ENCODE data around the gene SFPQ.
"Not testable (repeated sequence)": the region's sequence is repeated elsewhere in the genome, so short reads cannot be mapped to it uniquely, and the experiment has no call there.

SFPQ gene

GRCh38 chr1:35186239-35186638 is 6.7 kb downstream of the SFPQ start:
- DNase-seq: no peak

DNA sequence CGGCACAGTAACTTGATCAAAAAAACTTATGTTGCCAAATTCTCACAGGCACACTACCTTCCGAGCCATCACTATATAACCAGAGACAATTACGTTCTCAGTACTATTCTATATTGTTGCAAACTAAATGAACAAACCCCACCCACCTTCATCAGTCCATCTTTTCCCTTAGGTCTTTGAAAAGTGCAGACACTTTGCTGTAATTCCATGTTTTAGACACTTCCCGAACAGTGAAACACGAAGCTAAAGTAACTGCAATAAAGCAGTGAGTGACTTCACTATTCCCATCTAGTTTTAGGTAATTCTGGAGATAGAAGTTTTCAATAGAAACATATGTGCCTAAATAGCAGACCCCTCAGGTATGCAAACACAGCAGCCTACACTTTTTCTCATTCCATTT is 7.7 kb downstream of the SFPQ start:
- DNase-seq: no peak

- no peak for DNase-seq
These were observed 8.3 kb downstream of the SFPQ start for GRCh38 chr1:35184495-35185199.

DNA sequence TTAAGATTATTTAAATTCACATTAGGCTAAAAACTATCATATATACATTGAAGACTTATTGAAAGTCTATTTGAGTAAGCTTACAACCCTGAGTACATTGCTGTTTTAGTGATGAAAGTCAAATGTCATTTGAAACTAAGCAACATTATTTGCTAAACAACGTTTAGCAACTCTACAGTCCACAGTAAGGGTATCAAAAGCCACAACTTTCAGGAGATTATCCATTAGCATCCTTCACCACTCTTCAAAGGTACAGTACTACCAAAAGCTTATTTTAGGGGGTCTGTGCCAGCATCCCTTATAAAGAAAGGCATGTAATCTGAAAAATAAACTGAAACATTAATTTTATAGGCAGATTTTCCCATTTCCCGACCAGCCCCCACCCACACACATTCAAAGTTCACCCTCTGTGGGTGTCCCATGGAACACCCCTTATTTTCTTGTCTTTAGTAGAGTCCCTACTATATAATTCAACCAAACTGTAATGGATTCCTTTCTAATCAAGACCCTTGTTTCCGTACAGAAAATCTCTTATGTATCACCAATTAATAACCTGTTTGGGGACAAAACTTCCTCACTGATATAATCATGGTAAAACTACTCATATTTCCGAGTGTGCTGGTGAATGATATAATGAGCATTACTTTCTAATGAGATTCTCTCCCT is 11.0 kb downstream of the SFPQ start:
- DNase-seq: no peak

DNA sequence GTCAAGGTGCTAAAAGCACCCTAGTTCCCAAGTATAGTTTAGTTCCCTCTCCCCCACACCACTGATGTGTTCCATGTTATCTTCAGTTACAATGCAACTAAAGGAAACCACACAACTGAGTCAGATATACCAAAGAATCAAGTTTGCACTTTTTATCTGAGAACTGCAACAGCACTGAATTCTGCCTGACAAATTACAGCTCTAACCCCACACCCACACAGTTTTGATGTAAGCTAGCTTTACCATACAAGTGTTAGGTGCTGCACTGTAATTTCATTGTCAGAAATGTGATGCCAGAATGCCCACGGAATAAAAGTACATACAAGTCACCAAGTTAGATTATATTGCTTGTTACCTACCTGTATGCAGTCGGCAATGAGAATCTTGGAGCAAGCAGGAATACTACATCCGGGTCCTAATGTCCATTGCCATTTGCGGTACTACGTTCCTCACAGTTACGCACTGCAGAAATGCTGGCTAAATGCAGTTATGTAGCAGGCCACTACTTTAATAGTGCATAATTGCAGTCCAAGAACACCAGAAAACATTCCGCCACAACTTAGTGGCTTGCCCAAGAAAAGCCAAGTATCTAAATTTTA is 12.1 kb downstream of the SFPQ start:
- no peak for DNase-seq

- no peak for DNase-seq
These were observed 13.0 kb downstream of the SFPQ start for GRCh38 chr1:35179908-35180307.

DNA sequence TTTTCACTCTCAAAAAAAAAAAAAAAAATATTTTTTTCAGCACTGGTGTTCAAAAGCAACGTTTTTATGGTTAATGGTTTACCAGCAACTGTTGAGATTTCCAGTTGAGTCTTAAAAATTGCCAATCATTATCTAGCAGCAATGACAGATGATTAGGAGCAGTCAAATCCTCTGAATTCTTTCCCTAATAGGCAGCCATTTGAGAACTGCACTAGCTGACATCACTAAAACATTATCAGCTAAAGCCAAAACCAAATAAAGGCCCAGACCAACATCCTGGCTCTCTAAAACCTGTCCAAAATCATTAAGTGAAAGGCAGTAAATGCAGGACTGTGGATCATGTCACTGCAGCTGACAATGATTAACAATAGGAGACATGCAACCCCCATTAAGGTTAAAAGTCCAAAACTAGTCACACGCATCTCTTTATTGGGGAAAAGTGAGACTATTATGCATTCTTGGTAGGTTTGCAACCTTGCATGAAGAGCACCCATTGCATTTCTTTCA is 14.0 kb downstream of the SFPQ start:
- no peak for DNase-seq

DNA sequence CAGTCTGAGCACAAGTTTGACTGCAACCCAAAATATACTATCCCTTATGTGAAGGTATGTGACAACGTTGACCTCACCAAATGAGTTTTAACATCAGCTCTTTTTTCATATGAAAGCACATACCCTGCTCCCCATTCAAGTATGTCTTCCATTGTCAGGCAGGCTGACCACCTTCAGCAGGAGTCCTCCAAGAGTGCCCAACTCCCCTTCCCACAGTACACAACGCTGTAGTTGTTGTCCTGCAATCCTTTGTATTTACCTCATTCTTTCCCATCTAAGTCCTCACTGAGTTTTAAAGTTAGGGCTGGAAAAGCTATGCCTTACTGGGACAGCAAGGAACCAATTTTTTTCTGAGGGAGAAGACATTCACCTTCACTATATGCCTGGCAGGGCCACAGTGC is 14.7 kb downstream of the SFPQ start:
- DNase-seq: no peak

GRCh38 chr1:35177237-35177786 is 15.6 kb downstream of the SFPQ start:
- no peak for DNase-seq

- no peak for DNase-seq
These were observed 17.3 kb downstream of the SFPQ start for GRCh38 chr1:35175602-35176001.

DNA sequence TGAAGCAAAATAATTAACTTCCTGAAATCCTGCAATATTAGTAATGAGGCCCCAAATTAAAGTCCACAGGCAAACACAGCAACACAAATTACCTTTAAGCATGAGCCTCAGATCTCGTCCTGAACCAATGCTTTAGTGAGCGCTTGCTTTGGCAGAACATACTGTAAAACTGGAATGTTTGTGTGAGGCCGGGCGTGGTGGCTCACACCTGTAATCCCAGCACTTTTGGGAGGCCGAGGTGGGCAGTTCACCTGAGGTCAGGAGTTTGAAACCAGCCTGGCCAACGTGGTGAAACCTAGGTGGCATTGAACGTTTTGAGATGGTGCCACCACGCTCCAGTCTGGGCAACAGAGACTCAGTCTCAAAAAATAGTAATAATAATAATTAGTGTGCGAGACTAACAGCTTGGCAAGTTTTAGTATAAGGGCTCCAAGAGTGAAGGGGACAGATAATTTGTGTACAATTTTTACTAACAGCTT is 17.8 kb downstream of the SFPQ start:
- no peak for DNase-seq

GRCh38 chr1:35173909-35174540 is 18.9 kb downstream of the SFPQ start:
- DNase-seq: no peak

DNA sequence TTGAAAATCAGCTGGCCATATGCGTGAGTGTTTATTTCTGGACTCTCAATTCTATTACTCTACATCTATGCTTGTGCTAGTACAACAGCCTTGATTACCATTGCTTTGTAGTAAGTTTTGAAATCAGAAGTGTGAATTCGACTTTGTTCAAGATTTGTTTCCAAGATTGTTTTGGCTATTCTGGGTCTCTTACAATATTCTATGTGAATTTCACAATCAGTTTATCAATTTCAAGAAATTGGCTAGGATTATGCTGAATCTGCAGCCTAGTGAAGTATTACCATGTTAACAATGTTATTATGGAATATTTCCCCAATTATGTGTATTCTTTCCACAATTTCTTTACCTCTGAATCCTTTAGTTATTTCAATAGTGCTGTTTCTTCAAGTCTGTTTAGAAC is 19.5 kb downstream of the SFPQ start:
- DNase-seq: no peak

DNA sequence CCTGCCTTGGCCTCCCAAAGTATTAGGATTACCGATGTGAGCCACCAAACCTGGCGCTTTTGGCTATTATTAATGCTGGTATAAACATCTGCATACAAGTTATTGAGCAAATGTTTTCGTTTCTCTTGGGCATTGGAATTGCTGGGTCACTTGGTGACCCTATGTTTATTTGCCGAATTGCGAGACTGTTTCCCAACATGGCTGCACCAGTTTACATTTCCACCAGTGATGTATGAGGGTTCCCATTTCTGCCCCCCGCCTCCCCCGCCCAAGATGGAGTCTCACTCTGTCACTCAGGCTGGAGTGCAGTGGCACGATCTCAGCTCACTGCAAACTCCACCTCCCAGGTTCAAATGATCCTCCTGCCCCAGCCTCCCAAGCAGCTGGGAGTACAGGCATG is 20.9 kb downstream of the SFPQ start:
- DNase-seq: no peak

DNA sequence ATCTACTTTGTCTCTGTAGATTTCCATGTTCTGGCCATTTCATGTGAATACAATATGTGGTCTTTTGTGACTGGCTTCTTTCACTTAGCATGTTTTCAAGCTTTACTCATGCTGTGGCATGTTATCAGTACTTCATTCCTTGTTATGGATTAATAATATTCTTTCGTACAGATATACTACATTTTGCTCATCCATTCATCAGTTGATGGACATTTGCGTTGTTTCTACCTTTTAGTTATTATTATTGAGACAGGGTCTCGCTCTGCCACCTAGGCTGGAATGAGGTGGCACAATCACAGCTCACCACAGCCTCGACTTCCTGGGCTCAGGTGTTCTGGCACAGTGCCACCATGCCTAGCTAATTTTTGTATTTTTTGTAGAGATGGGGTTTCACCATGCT is 21.4 kb downstream of the SFPQ start:
- no peak for DNase-seq

DNA sequence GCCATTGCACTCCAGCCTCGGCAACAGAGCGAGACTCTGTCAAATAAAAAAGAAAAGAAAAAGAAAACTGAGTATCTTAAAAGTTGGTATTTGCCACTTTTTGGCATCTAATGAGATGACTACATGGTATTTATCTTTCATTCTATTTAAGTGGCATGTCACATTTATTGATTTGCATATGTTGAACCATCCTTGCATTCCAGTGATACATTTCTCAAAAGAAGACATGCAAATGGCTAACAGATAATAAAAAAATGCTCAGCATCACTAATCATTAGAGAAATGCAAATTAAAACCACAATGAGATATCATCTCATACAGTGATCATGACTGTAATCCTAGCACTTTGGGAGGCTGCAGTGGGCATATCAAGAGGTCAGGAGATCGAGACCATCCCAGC is 28.1 kb downstream of the SFPQ start:
- no peak for DNase-seq

- DNase-seq: no peak
These were observed 41.7 kb downstream of the SFPQ start for GRCh38 chr1:35151220-35151619.

- not testable (repeated sequence) for DNase-seq
These were observed 46.9 kb downstream of the SFPQ start for GRCh38 chr1:35145892-35146549.

GRCh38 chr1:35143737-35144508 is 49.0 kb downstream of the SFPQ start:
- DNase-seq: no peak

DNA sequence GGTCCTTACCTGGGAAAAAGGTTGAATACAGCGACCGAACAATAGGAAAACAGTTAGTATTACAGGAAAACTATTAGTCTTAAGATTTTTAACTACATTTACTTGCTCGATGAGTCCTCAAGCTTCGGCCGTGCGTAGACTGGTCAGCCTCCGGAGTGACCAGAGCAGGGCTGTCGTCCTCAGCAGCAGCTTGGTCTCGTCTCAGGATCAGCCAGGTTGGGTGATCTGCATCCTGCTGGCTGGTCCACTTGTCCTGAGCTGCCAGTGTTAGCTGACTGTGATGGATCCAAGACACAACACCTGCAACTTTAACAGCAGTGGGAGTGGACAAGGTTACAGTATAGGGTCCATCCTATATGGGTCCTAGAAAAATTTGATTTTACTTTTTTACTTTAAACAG is 50.2 kb downstream of the SFPQ start:
- not testable (repeated sequence) for DNase-seq

DNA sequence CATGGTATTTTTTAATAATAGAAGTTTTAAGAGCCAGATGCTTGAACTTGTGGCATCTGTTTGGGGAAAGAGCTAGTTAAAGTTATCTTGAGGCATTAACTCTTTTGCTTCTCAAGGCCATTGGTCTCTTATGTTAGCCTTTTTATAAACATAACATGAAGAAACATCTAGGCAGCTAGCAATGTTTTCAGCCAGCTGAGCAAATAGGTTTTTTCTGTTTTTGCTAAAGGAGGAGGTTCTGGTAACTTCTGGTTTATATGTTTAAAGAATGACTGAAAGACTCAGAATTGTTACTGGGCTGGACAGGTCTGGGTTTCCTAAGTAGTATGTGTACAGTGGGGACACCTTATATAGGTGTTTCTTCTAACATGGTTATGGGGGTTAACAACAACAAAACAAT is 50.7 kb downstream of the SFPQ start:
- DNase-seq: not testable (repeated sequence)

DNA sequence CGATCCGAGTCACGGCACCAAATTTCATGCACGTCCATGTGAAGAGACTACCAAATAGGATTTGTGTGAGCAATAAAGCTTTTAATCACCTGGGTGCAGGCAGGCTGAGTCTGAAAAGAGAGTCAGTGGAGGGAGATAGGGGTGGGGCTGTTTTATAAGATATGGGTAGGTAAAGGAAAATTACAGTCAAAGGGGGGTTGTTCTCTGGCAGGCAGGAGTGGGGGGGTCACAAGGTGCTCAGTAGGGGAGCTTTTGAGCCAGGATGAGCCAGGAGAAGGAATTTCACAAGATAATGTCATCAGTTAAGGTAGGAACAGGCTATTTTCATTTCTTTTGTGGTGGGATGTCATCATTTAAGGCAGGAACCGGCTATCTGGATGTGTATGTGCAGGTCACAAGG is 55.4 kb downstream of the SFPQ start:
- not testable (repeated sequence) for DNase-seq
